ENCODE data around the gene TVP23B.
"Not testable (repeated sequence)": the region's sequence is repeated elsewhere in the genome, so short reads cannot be mapped to it uniquely, and the experiment has no call there.

Gene TVP23B

GRCh38 chr17:18780991-18781718 lies at the start of gene TVP23B:
TSS of gene TVP23B (plus strand) at chr17:18781183. CDS start at chr17:18781294, 111 bp downstream.
- DNase-seq, result peak; percentile 72 to 93 (median 87)

DNA sequence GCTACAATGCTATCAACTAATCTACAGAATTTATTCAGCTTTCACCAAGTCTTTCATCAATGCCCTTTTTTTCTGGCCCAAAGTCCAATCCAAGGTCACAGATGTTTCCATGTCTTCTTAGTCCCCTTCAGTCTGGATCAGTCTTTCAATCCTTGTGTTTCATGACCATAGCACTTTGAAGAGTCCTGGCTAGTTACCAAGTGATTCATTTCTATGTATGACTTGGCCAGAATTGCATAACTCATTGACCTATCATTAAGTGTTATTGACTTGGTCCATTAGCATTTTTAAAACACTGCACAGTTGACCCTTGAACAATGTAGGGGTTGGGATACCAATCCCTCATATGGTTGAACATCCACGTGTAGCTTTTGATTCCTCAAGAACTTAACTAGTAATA lies 48.5 kb upstream of the TVP23B start:
- not testable (repeated sequence) for DNase-seq

DNA sequence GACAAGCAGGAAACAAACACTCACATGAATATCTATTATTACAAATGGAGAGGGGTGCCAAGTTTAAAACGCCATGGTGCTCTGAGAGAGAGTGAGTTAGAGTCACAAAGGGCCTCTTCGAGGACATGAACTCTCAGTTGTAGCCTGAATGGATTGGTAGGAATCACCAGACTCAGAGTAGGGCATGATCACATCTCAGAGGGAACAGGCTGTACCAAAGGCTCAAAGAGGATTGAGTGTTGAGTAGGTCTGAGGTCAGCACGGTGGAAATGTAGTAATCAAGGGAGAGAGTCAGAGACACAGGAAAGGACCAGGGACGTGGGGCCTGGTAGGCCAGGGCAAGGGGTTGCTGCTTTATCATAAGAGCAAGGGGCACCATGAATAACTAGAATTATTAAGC lies 47.6 kb upstream of the TVP23B start:
- DNase-seq, result not testable (repeated sequence)

DNA sequence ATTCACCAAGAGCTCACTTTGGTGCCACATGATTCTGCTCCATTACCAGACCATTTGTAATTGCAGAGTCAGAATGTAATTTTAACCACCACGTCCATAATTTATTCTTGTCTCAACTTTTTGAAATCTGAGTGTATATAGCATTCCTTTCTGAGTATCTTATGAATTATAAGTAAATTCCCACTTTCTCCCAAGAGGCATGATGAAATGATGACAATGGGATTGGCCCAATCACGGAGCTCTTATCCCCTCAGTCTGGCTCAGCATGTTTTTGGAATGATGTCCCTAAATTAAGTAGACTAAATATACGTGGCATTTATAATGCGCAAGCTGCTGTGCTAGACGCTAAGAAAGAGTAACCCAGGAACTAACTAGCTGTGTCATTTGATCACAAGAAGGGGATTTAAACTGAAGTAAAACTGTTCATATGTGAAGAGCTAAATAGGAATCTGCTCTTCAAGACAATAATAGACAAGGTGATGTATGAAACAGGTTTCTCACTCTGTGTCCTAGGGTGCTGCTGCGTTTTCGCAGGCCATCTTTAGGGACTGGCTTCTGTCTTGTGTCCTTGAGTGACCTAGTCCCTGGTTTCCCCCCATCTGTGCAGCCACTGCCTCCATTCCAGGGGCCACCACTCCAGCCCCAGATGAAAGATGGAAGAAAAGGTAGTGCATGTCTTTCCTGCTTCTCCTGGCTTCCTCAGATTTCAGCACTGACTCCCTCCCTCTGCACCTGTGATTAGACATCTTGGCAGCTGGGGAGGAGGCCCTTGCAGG lies 41.2 kb upstream of the TVP23B start:
- not testable (repeated sequence) for DNase-seq

GRCh38 chr17:18741228-18741627 lies 39.8 kb upstream of the TVP23B start:
- not testable (repeated sequence) for DNase-seq

- DNase-seq, result not testable (repeated sequence)
These were observed 37.1 kb upstream of the TVP23B start, which contains the start of gene FBXW10 for GRCh38 chr17:18743699-18744421. TSS of gene FBXW10 (plus strand) at chr17:18744054. CDS start at chr17:18744245, 191 bp downstream.

DNA sequence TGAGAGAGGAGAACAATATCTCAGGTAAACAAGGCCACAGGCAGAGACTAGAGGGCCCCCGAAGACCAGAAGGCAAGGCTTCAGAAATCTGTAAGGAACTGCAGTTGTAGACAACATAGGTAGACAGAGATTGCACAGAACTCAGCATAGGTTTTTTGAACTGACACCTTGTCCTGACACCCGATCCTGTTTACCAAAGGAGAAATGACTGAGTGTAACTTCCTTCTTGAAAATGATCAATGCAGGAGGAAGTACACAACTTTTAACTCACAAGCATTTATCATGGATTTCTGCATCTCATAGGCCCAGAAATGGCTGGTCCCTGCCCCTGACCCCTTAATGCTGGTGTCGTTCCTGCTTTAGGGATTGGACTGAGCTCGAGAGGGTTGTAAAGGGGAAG lies 36.3 kb upstream of the TVP23B start:
- DNase-seq, result not testable (repeated sequence)

DNA sequence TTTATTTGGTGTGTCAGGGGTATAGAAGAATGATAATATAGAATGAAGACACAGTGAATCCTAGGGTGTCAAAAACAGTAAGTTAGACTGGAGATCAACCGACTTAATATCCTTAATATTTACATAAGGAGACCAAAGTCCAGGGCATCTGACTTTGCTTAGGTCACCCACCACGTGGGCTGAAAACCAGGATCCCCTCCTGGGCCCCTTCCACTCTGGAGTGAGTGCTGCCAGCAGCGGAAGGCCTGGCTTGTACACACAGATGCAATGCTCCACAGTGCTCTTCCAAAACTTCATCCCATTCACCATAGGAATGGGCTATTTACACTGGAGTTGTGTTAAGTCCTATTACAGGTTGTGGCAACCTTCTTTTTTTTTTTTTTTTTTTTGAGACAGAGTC lies 34.4 kb upstream of the TVP23B start:
- not testable (repeated sequence) for DNase-seq

GRCh38 chr17:18747501-18747900 lies 33.5 kb upstream of the TVP23B start:
- DNase-seq, result not testable (repeated sequence)

DNA sequence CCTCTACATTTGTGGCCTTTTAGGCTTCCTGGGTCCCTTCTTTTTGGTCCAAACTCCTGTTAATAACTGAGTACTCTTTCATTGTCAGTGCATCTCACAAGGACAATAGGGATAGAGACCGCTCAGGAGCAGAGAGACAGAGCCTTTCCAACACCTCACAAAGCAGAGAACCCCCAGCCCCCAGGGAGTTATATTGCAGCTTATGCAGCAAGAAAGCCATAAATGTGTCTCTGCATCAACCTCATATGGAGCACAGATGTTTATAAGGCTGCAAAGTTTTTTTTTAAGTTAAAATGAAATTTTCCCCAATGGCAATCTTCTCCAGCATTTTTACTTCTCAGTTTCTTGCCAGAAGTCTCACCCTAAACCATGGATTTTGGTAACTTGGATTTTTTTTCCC lies 30.7 kb upstream of the TVP23B start:
- not testable (repeated sequence) for DNase-seq

DNA sequence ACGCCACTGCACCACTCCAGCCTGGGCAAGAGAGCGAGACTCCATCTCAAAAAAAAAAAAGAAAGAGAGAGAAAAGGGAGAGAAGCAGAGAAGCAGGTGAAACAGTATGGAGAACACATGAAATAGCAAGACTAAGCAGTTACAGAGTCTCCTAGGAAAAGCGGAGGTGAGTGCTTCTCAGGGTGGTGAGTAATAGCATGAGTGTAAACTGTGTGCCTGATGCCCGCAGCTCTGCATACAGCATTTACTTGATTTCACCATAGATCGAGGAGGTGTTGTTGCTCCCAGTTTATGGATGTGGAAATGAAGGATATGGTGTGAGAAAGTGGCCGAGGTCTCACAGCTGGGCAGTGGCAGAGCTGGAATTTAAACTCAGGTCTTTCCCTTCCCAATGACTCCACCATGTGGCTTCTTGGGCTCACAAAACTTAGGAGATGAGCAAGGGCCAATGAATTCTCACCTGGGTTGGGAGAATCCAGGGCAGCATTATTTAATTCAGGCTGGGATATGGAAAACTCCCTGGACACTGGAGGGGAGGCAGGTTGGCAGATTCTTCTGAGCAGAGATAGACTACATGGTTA lies 27.1 kb upstream of the TVP23B start:
- not testable (repeated sequence) for DNase-seq

- DNase-seq, result not testable (repeated sequence)
These were observed 25.0 kb upstream of the TVP23B start for GRCh38 chr17:18755969-18756368.

- not testable (repeated sequence) for DNase-seq
These were observed 23.5 kb upstream of the TVP23B start for GRCh38 chr17:18757368-18758044.

GRCh38 chr17:18758344-18758743 lies 22.6 kb upstream of the TVP23B start:
- not testable (repeated sequence) for DNase-seq

DNA sequence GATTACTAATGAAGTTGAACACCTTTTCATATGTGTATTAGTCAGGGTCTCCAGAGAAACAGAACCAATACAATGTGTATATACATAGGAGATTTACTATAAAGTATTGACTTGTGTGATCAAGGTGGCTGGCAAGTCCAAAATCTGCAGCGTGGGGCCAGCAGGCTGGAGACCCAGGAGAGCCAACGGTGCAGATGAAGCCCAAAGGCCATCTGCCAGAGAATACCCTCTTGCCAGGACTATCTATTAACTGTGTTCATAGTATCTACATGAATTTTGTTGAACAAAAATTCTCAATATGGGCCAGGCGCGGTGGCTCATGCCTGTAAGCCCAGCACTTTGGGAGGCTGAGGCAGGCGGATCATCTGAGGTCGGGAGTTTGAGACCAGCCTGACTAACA lies 20.8 kb upstream of the TVP23B start:
- DNase-seq, result not testable (repeated sequence)

DNA sequence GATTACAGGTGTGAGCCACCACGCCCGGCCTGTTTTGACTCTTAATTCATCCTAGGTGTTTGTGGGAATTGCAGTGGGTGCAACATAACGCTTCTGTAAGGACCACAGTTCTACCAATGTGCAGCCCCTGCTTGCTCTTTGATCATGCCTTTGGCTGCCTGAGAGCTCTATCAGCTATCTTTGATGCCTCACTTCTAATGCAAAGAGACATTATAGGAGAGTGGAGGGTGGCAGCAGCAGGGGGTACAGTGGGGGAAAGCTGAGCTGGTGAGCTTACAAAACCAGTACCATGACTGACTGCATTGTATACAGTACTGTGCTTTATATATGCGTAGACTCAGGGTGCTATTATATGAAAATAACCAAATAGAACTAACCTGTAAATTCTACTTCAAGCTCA lies 10.4 kb upstream of the TVP23B start:
- DNase-seq, result not testable (repeated sequence)

GRCh38 chr17:18771066-18771465 lies 9.9 kb upstream of the TVP23B start:
- DNase-seq, result not testable (repeated sequence)

DNA sequence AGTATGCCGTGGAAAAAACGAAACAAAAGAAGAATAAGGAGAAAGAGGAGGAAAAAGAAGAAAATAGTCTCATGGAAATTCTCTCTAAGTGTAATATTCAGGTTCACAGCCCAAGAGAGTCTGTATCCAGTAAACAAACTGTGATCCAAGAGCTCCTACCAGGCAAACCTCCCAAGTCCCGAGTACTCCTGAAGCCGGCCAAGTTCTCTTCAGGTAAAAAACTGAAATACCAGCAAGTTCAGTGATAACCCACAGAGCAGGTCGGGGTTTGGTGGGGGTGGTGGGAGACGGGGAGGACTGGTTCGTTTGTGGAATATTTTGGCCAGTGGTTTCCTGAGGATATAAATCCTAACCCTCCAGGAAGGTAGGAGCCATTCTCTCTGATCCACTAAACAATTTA lies 8.5 kb upstream of the TVP23B start:
- no peak for DNase-seq

GRCh38 chr17:18781805-18782204 lies 822 bp downstream of the TVP23B start:
- DNase-seq, result peak in 2 of 6 experiments; percentile 7 to 19

GRCh38 chr17:18785933-18786332 lies 5.0 kb downstream of the TVP23B start:
- DNase-seq, result not testable (repeated sequence)

DNA sequence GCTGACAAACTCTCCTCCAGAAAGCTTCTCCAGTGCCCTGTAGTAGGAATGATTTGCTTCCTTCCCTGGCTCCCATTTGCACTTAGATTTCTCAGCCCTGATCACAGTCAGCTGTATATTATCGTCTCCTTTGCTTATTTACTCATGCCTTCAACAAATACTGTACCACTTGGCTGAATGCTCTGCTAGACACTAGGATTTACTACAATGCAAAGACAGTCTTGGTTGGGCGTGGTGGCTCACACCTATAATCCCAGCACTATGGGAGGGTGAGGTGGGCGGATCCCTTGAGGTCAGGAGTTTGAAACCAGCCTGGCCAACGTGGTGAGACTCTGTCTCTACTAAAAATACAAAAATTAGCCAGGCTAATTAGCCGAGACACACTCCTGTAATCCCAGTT lies 5.9 kb downstream of the TVP23B start:
- DNase-seq, result not testable (repeated sequence)

DNA sequence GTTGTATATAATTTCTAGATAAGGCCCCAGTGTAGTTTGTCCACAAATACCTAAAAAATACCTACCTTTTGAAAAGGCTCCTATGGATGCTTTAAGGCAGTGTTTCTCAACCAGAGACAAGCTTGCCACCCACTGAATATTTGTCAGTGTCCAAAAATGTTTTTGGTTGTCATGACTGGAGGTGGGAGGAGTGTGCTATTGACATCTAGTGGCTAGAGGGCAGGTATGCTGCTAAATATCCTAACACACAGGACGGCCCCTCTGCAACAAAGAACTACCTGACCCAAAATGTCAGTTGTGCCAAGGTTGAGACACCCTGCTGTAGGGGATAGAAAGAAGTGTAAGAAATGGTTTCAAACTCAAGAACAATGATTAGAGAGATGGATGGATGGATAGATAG lies 10.4 kb downstream of the TVP23B start:
- DNase-seq, result not testable (repeated sequence)
